GM19239 (cell line): ENCODE measurements around the gene FAM83G.
"Not testable (repeated sequence)": the region's sequence is repeated elsewhere in the genome, so short reads cannot be mapped to it uniquely, and the experiment has no call there.

Experiments used
- DNase-seq: peaks from one replicate; pipeline ENCODE4 v3.0.0; 2011; ENCODE audit warnings: low spot score; ENCODE audit not compliant: insufficient read length
- FAIRE-seq: peaks from 2 replicates; lab custom pipeline; 2011; peaks lifted over from hg19 to GRCh38; lab: Jason Lieb, UNC

Gene FAM83G

GRCh38 chr17:19023209-19023999 lies 18.8 kb upstream of the FAM83G start:
- no peak for DNase-seq
- FAIRE-seq, result no peak

GRCh38 chr17:19022747-19023146 lies 18.2 kb upstream of the FAM83G start:
- DNase-seq (no peak), FAIRE-seq (no peak)

GRCh38 chr17:19022128-19022527 lies 17.6 kb upstream of the FAM83G start:
- DNase-seq, result no peak
- FAIRE-seq, result no peak

GRCh38 chr17:19021622-19022083 lies 17.1 kb upstream of the FAM83G start:
- DNase-seq, result no peak
- FAIRE-seq, result no peak

GRCh38 chr17:19021011-19021621 lies 16.6 kb upstream of the FAM83G start:
- DNase-seq, result not testable (repeated sequence)
- peak; percentile 21 for FAIRE-seq

GRCh38 chr17:19020016-19020415 lies 15.5 kb upstream of the FAM83G start:
- FAIRE-seq, result no peak
- no peak for DNase-seq

- DNase-seq, result no peak
- no peak for FAIRE-seq
These were observed 14.7 kb upstream of the FAM83G start for GRCh38 chr17:19019041-19019941.

GRCh38 chr17:19018600-19018950 lies 14.0 kb upstream of the FAM83G start:
- DNase-seq, result no peak
- FAIRE-seq, result no peak

- no peak for FAIRE-seq
- no peak for DNase-seq
These were observed 13.4 kb upstream of the FAM83G start for GRCh38 chr17:19017804-19018599.

- DNase-seq, result no peak
- FAIRE-seq, result no peak
These were observed 12.8 kb upstream of the FAM83G start for GRCh38 chr17:19017401-19017800.

GRCh38 chr17:19016881-19017280 lies 12.3 kb upstream of the FAM83G start:
- DNase-seq, result no peak
- FAIRE-seq, result no peak

- FAIRE-seq, result no peak
- DNase-seq, result no peak
These were observed 11.7 kb upstream of the FAM83G start for GRCh38 chr17:19016297-19016696.

GRCh38 chr17:19015428-19015827 lies 10.9 kb upstream of the FAM83G start:
- FAIRE-seq (no peak), DNase-seq (no peak)

- FAIRE-seq (no peak), DNase-seq (no peak)
These were observed 10.2 kb upstream of the FAM83G start for GRCh38 chr17:19014628-19015215.

GRCh38 chr17:19013806-19014627 lies 9.5 kb upstream of the FAM83G start:
- DNase-seq, result no peak
- FAIRE-seq, result no peak

GRCh38 chr17:19013226-19013625 lies 8.7 kb upstream of the FAM83G start:
- no peak for FAIRE-seq

GRCh38 chr17:19012171-19013080 lies 7.9 kb upstream of the FAM83G start:
- no peak for FAIRE-seq

More at GRCh38 chr17:19013226-19013625, 8.7 kb upstream of the FAM83G start:
- DNase-seq, result no peak

GRCh38 chr17:19011581-19011980 lies 7.0 kb upstream of the FAM83G start:
- DNase-seq, result no peak
- no peak for FAIRE-seq

More at GRCh38 chr17:19012171-19013080, 7.9 kb upstream of the FAM83G start:
- DNase-seq, result no peak
